Peyer's patch (tissue), 4 donors: ENCODE measurements around the gene MTRFR. TPM values are rescaled to one million over a fixed set of nuclear protein-coding genes. Genes with fewer than 3 reads are reported as not detected.
"Not testable (repeated sequence)": the region's sequence is repeated elsewhere in the genome, so short reads cannot be mapped to it uniquely, and the experiment has no call there.

Source experiments
- DNase-seq, 3 donors: peaks; one replicate each; pipeline ENCODE4 v3.0.0-alpha.2; 2017 to 2019
- H3K27ac ChIP-seq, 4 donors: fragments of 200-600 bp; sonication (generic); one replicate each; pipeline ENCODE4 v1.5.1; 2016 to 2019
- H3K27me3 ChIP-seq, 2 donors: fragments of 200-600 bp; sonication (generic); one replicate each; pipeline ENCODE4 v1.5.1; 2019
- H3K36me3 ChIP-seq, 3 donors: fragments of 200-600 bp; sonication (generic); one replicate each; pipeline ENCODE4 v1.5.1; 2016 to 2019
- H3K4me1 ChIP-seq, 4 donors: fragments of 200-600 bp; sonication (generic); one replicate each; pipeline ENCODE4 v1.5.1; 2016 to 2019
- H3K4me3 ChIP-seq, 4 donors: fragments of 200-600 bp; sonication (generic); 1 replicate in 3 of 4; 2 replicates in 1 of 4; pipeline ENCODE4 v1.5.1; 2016 to 2019; ENCODE audit warnings: mild to moderate bottlenecking in 1 of 4
- H3K9me3 ChIP-seq, 4 donors: fragments of 200-600 bp; sonication (generic); one replicate each; pipeline ENCODE4 v1.5.1; 2016 to 2019; ENCODE audit warnings: mild to moderate bottlenecking in 1 of 4
- CTCF ChIP-seq, 6 experiments: fragments of 450-650 bp in 4 of 6; fragments of 200-600 bp in 2 of 6; sonication (generic) in 1 of 6; IDR thresholded peaks; one replicate each; pipeline ENCODE4 v1.5.1; 2017 to 2019; ENCODE audit warnings: antibody characterized with exemption in 6 of 6, mild to moderate bottlenecking in 3 of 6, moderate library complexity in 1 of 6
- POLR2A ChIP-seq, 2 donors: fragments of 450-650 bp; IDR thresholded peaks; one replicate each; pipeline ENCODE4 v1.5.1; 2017; ENCODE audit warnings: antibody characterized with exemption in 2 of 2, mild to moderate bottlenecking in 2 of 2, moderate library complexity in 2 of 2
- total RNA-seq, 4 donors: library from RNA; depleted of rRNA; stranded (reverse); fragments of >200 nt; gene quantifications; one replicate each; pipeline ENCODE4 v1.1.0, GENCODE V29; 2016

Gene MTRFR
- total RNA-seq, 4 donors from 2014 or later: 10.2 to 23.1 (median 17.1) TPM

- H3K36me3 ChIP-seq: peaks cover 0 to 7% (median 0%) of the 10 kb centered on the region in 3 donors
- no peak overlapping the region for H3K4me3 ChIP-seq
- H3K27ac ChIP-seq: no peak overlapping the region
- DNase-seq: no peak
- no peaks in the 10 kb centered on the region for H3K4me1 ChIP-seq
- TF ChIP-seq POLR2A (IDR thresholded peaks at IDR 0.05) (no peak), CTCF (IDR thresholded peaks at IDR 0.05) (no peak)
- H3K27me3 ChIP-seq: no peaks in the 10 kb centered on the region
- no peaks in the 10 kb centered on the region for H3K9me3 ChIP-seq
These were observed 10.5 kb downstream of the MTRFR start for GRCh38 chr12:123243671-123244262.

GRCh38 chr12:123245678-123246077 is 12.4 kb downstream of the MTRFR start:
- H3K9me3 ChIP-seq: no peaks in the 10 kb centered on the region
- no peak overlapping the region for H3K4me3 ChIP-seq
- peaks cover 0 to 5% (median 1%) of the 10 kb centered on the region in 4 donors for H3K4me1 ChIP-seq
- no peaks in the 10 kb centered on the region for H3K27me3 ChIP-seq
- no peak overlapping the region for H3K27ac ChIP-seq
- H3K36me3 ChIP-seq: peaks cover 0 to 7% (median 0%) of the 10 kb centered on the region in 3 donors
- no peak for TF ChIP-seq POLR2A (IDR thresholded peaks at IDR 0.05)
- DNase-seq: no peak

GRCh38 chr12:123248129-123248528 is 14.9 kb downstream of the MTRFR start:
- not testable (repeated sequence) for H3K36me3 ChIP-seq, H3K27ac ChIP-seq, H3K27me3 ChIP-seq, H3K9me3 ChIP-seq, H3K4me3 ChIP-seq, DNase-seq
- peaks cover 0 to 20% (median 2%) of the 10 kb centered on the region in 4 donors for H3K4me1 ChIP-seq

GRCh38 chr12:123248996-123249741 is 15.9 kb downstream of the MTRFR start:
- H3K27me3 ChIP-seq, H3K4me3 ChIP-seq, H3K9me3 ChIP-seq, H3K27ac ChIP-seq, DNase-seq: not testable (repeated sequence)
- Histone ChIP-seq H3K4me1 (peaks cover 0 to 20% (median 2%) of the 10 kb centered on the region in 4 donors), H3K36me3 (peaks cover 0 to 14% (median 0%) of the 10 kb centered on the region in 3 donors)

- DNase-seq: peak in 2 of 3 donors; percentile 91 to 92
- H3K4me1 ChIP-seq: peaks cover 0 to 20% (median 2%) of the 10 kb centered on the region in 4 donors
These were observed 17.5 kb downstream of the MTRFR start for GRCh38 chr12:123250471-123251383.

GRCh38 chr12:123251403-123252076 is 18.3 kb downstream of the MTRFR start:
- Histone ChIP-seq H3K4me3 (peak overlapping the region in 1 of 4 donors; percentile 17), H3K27ac (peak overlapping the region in 3 of 4 donors; percentile 55 to 92 (median 82)), H3K27me3 (no peaks in the 10 kb centered on the region), H3K9me3 (no peaks in the 10 kb centered on the region), H3K36me3 (peaks cover 0 to 37% (median 0%) of the 10 kb centered on the region in 3 donors), H3K4me1 (peaks cover 0 to 20% (median 2%) of the 10 kb centered on the region in 4 donors)
- no peak for TF ChIP-seq CTCF (IDR thresholded peaks at IDR 0.05)
- TF ChIP-seq POLR2A (IDR thresholded peaks at IDR 0.05): no peak
- no peak for DNase-seq

More at GRCh38 chr12:123250471-123251383, 17.5 kb downstream of the MTRFR start:
- no peaks in the 10 kb centered on the region for H3K27me3 ChIP-seq
- H3K27ac ChIP-seq: peak overlapping the region in 3 of 4 donors; percentile 55 to 92 (median 82)
- H3K36me3 ChIP-seq: peaks cover 0 to 29% (median 0%) of the 10 kb centered on the region in 3 donors
- peak overlapping the region in 1 of 4 donors; percentile 17 for H3K4me3 ChIP-seq
- TF ChIP-seq POLR2A (IDR thresholded peaks at IDR 0.05): peak in 1 of 2 donors; percentile 70
- TF ChIP-seq CTCF (IDR thresholded peaks at IDR 0.05): no peak
- H3K9me3 ChIP-seq: no peaks in the 10 kb centered on the region

- not testable (repeated sequence) for DNase-seq, H3K27me3 ChIP-seq, H3K9me3 ChIP-seq, H3K4me3 ChIP-seq
- H3K4me1 ChIP-seq: peaks cover 0 to 20% (median 2%) of the 10 kb centered on the region in 4 donors
- peak overlapping the region in 1 of 4 donors; percentile 92 for H3K27ac ChIP-seq
- peaks cover 0 to 45% (median 0%) of the 10 kb centered on the region in 3 donors for H3K36me3 ChIP-seq
These were observed 19.1 kb downstream of the MTRFR start for GRCh38 chr12:123252365-123252764.
